K562 treated with DMSO at 1 percent for 48 hours (cell line): Measurements from ENCODE around the gene A4GALT. TPM values are rescaled to one million over a fixed set of nuclear protein-coding genes. Genes with fewer than 3 reads are reported as not detected.

Experiments
- total RNA-seq: library from RNA; unstranded; fragments of 300-600 nt; gene quantifications from 2 replicates; pipeline ENCODE4 v1.2.3, GENCODE V29; 2022; ENCODE audit warnings: low replicate concordance; ENCODE audit errors: extremely low read depth

A4GALT gene
- total RNA-seq = not detected in 2 replicates

GRCh38 chr22:42720263-42721044 is at the start of gene A4GALT:
Gene A4GALT, minus strand, starts transcription at chr22:42720870. Its CDS starts 26,919 bp downstream, at chr22:42693951.

GRCh38 chr22:42649246-42650099 is 71.2 kb downstream of the A4GALT start, which contains the start of gene CYB5R3:
Gene CYB5R3, minus strand, starts transcription at chr22:42649392. Its CDS starts 77 bp downstream, at chr22:42649315.

Other genes with a start within 250 kb of the A4GALT start
- gene RRP7A, start 201.1 kb downstream of the A4GALT start, total RNA-seq = 989 TPM in 1 of 2 replicates, not detected in the other
- gene SERHL2, start 166.9 kb downstream of the A4GALT start, total RNA-seq = not detected in 2 replicates
- not detected in 2 replicates for gene POLDIP3, start 106.0 kb downstream of the A4GALT start, total RNA-seq
- not detected in 2 replicates for gene ATP5MGL, start 80.3 kb downstream of the A4GALT start, total RNA-seq
- gene CYB5R3, start 71.5 kb downstream of the A4GALT start, total RNA-seq = not detected in 2 replicates
- gene ARFGAP3, start 136.4 kb upstream of the A4GALT start, total RNA-seq = not detected in 2 replicates